Airway epithelial cell (primary cell): ENCODE measurements around the gene CD52. TPM values are rescaled to one million over a fixed set of nuclear protein-coding genes. Genes with fewer than 3 reads are reported as not detected.

Experiments used
- total RNA-seq: library from RNA; depleted of rRNA; stranded (reverse); fragments of >200 nt; gene quantifications from 2 replicates; pipeline ENCODE4 v1.2.3, GENCODE V29; 2015

CD52 gene, protein sequence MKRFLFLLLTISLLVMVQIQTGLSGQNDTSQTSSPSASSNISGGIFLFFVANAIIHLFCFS
- not detected in 2 replicates for total RNA-seq

DNA sequence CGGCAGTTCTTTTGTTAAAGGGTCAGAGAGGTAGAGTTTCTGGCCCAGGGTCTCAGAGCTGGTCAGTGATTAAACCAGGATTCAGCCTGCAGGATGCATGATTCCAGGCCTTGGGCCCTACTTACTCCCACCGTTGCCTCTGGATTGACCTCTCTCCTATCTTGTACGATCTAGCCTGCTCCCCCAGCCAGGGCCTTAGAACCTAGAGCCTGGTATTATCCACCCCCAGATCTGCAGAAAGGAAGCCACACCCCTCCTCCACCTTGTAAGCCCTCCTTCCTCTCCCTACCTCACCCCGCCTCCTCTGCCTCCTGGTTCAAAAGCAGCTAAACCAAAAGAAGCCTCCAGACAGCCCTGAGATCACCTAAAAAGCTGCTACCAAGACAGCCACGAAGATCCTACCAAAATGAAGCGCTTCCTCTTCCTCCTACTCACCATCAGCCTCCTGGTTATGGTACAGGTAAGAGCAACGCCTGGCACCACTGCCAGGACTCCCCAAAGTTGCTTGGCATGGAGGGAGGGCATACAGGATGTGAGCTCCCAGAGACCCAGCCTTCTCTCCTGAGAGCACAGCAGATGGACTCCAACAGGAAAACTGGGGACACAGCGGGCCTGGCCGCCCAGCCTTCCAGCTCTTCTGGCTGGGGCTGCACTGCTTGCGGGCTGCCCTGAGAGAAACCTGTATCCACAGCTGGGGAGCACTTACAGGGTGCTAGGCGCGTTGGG, at the start of gene CD52:
TSS of gene CD52 (plus strand) at position 347 of the 726 bp plus-strand sequence. CDS start at position 407, 60 bp downstream.

DNA sequence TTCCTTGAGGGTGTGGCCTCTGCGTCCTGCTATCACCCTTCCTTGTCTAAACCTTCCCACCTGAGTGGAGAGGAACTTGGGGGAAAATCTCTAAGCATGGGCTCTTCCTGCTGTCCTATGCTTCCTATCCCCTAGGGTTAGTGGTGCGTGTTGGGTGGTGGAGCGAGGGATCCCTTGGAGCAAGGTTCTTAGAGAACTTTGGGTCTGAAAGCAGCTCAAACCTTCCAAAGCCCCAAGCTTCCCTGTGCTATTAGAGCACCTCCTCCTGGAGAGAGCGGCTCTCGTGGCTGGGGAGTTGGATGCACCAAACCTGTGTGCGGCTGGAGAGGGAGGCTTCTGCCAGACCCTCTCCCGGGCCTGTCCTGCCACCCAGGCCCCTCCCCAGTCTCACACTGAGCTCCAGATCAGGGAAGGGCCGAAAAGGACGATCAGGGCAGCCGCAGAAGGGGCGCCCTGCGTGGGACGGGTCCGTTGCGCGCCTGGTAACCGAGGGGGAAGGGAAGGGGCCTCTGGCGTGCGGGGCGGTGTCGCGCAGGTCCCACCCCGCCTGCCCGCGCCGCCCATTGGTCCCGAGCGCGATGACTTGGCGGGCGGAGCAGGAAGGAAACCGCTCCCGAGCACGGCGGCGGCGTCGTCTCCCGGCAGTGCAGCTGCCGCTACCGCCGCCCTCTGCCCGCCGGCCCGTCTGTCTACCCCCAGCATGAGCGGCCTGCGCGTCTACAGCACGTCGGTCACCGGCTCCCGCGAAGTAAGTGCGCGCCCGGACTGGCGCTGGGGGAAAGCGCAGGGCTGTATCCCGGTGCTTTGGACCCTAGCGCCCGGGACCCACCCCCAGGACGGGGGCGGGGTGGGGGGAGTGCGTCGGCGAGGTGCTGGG, 38.1 kb upstream of the CD52 start, which contains the start of gene SH3BGRL3:
TSS of gene SH3BGRL3 (plus strand) at position 631 of the 877 bp plus-strand sequence. CDS start at position 701, 70 bp downstream.

DNA sequence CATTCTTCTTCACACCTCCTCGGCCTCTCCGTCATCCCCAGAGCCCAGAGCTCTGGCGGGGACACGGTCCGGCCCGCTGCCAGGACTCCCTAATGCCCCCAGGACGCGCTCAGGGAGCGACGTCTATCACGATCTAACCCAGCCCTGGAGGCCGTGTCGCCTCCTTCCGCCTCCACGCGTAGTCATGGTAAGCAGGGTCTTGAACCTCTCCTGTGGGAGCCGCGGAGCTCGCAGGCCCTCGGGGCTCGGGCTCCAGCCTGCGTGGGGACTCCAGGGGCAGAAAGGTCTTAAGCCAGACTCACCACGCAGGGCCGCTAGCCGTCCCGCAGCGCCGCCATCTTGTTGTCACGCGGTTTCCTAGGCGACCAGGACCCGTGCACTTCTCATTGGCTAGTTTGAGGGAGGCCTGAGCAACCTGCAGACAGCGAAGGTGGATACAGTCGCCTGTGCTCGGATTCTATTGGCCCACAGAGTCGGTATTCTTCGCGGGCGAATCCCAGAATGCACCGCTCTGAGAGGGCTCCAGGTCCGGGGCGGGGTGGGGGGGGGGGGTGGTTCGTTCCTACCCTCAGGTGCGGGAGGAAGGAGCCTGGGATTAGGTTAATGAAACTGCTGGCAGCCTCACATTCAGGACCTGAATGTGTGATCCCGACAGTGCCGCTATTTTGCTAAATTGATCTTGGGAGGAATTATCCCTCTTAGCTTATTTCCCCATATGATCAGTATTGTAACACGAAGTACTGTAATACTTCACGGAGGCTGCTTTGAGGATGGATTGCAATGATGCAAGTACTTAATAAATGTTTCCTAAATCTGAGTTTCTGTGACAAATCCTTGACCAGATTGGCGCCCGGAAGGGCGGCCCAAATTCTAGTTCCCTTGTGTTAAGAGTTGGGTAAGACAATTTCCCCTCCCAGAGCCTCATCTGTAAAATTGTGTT, 11.2 kb upstream of the CD52 start, which contains the start of gene UBXN11:
TSS of gene UBXN11 (minus strand) at position 347 of the 940 bp plus-strand sequence. CDS start 3,753 bp downstream, outside the sequence.

DNA sequence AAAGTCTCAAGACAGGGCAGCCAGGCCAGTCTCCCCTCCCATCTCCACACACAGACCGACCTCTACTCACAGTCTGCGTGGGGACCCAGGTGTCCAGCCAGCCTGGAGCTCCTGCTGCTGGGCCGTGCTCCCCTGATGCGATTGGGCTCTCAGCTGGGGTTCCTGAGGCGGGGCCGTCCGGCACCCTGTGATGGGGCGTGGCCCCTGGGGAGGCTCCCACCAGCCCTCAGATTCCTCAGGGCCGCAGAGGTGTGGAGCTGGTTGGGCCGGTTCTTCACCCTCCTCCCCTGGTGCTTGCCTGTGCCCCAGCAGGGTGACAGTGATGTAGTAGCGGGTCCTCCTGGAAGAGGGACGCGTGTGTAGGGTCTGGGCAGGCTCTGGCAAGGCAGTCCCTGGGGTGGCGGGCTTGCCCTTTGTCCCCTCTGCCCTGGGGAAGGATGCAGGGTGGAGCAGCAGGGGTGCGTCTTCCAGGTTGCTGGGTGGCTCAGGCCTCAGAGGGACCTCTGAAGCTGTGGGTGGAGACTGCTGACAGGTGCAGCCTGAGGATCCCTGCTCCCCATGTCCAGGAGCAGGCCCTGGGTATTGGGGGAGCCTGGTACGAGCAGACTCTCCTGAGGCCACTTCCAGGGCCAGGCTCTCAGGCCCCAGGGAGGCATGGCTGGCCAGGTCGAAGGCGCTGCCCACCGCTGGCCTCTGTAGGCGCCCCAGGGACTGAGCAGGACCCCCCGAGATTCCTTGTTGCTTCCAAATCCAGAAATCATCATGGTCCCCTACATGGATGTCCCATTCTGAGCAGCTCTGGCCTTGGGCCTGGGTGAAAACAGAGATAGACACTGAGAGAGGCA, 36.4 kb downstream of the CD52 start, which contains the start of gene CRYBG2:
TSS of gene CRYBG2 (minus strand) at position 155 of the 845 bp plus-strand sequence. CDS start 7,473 bp downstream, outside the sequence.

Other genes starting within 250 kb of the CD52 start
- 4.2 and 4.4 TPM in 2 replicates for gene PDIK1L, start 206.1 kb upstream of the CD52 start, total RNA-seq
- gene FAM110D, start 158.9 kb upstream of the CD52 start, total RNA-seq: not detected in 2 replicates
- not detected in 2 replicates for gene C1orf232, start 149.0 kb upstream of the CD52 start, total RNA-seq
- 41.9 and 54.0 TPM in 2 replicates for gene ZNF593, start 148.1 kb upstream of the CD52 start, total RNA-seq
- not detected in 2 replicates for gene ZNF593OS, start 146.1 kb upstream of the CD52 start, total RNA-seq
- gene CNKSR1, start 140.5 kb upstream of the CD52 start, total RNA-seq: 16.8 and 31.6 TPM in 2 replicates
- not detected in 2 replicates for gene CATSPER4, start 127.4 kb upstream of the CD52 start, total RNA-seq
- 8.2 and 13.9 TPM in 2 replicates for gene CEP85, start 83.8 kb upstream of the CD52 start, total RNA-seq
- gene SH3BGRL3, start 37.9 kb upstream of the CD52 start, total RNA-seq: 292 and 328 TPM in 2 replicates
- 0.93 and 4.8 TPM in 2 replicates for gene UBXN11, start 11.3 kb upstream of the CD52 start, total RNA-seq
- gene CRYBG2, start 36.2 kb downstream of the CD52 start, total RNA-seq: 72.4 and 99.7 TPM in 2 replicates
- gene ZNF683, start 54.8 kb downstream of the CD52 start, total RNA-seq: not detected in 2 replicates
- not detected in 2 replicates for gene LIN28A, start 92.9 kb downstream of the CD52 start, total RNA-seq
- gene DHDDS, start 114.4 kb downstream of the CD52 start, total RNA-seq: 39.3 and 43.5 TPM in 2 replicates
- 369 and 450 TPM in 2 replicates for gene HMGN2, start 154.5 kb downstream of the CD52 start, total RNA-seq
- gene RPS6KA1, start 211.8 kb downstream of the CD52 start, total RNA-seq: 75.7 and 92.4 TPM in 2 replicates